GM12878 (cell line): ENCODE results near the gene TRAPPC12.

Experiments used
- CBX3 ChIP-seq: fragments of 200-600 bp; sonication (generic); IDR thresholded peaks from 2 replicates; pipeline ENCODE4 v1.6.1; 2016; ENCODE audit warnings: low read depth, borderline replicate concordance
- CEBPB ChIP-seq, 2 experiments: fragments of 150-350 bp in 1 of 2; IDR thresholded peaks; 2 replicates each; pipeline ENCODE4 v1.6.1; 2012 to 2014; ENCODE audit warnings: low read depth in 2 of 2, low read length in 2 of 2, borderline replicate concordance in 1 of 2, inconsistent platforms in 1 of 2
- DPF2 ChIP-seq: fragments of 450-650 bp; IDR thresholded peaks from 2 replicates; pipeline ENCODE4 v1.6.1; 2017; ENCODE audit warnings: mild to moderate bottlenecking
- KAT2A ChIP-seq: conservative IDR thresholded peaks from 2 replicates; pipeline ENCODE4 v1.6.1; 2011; ENCODE audit warnings: low read depth, low read length; ENCODE audit not compliant: control insufficient read depth
- POLR2A ChIP-seq: IDR thresholded peaks from 2 replicates; pipeline ENCODE4 v1.6.1; 2011; ENCODE audit warnings: low read depth, mild to moderate bottlenecking, low read length
- ZNF274 ChIP-seq: IDR thresholded peaks from one replicate; pipeline ENCODE4 v1.8.0; 2011; ENCODE audit not compliant: insufficient read length, insufficient read depth
- TF ChIP-seq, protein P1 (sequence below): fragments of 150-350 bp; IDR thresholded peaks from 2 replicates; pipeline ENCODE4 v1.6.1; 2014; ENCODE audit warnings: mild to moderate bottlenecking, low read depth, low read length
- TF ChIP-seq, protein P2 (sequence below): IDR thresholded peaks from 2 replicates; pipeline ENCODE4 v1.6.1; 2011; ENCODE audit warnings: mild to moderate bottlenecking, low read depth, low read length, moderate library complexity; ENCODE audit not compliant: insufficient replicate concordance
- TF ChIP-seq, protein P3 (sequence below): IDR thresholded peaks from 2 replicates; pipeline ENCODE4 v1.6.1; 2012; ENCODE audit warnings: mild to moderate bottlenecking, low read depth, low read length

DNA sequence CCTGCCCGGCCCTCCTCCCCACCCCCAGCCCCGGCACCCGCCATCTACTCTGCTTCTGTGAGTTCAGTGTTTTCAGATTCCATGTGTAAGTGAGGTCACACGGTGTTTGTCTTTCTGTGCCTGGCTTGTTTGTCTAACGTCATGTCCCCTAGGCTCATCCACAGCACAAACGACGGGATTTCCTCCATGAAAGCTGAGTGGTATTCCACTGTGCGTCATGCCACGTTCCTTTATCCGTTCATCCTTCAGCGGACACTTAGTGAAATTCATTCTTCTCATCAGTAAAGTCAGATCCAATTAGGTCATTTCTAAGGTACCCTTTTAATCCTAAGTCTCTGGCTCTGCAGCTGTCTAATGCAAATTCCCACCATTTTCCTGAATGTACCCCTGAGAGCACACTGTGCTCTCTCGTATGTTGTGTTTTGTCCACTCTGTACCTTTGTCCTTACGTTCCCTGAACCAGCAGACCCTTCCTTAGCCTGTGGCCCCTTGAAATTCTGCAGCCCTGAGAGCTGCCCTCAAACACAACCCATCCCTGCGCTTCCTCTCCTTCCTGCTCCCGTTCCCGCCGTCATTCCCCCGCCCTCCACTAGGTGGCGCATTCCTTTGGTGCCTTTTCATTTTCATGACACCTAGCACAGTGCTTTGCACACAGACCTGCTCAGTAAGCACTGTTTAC, 44.1 kb downstream of the TRAPPC12 start:
- TF ChIP-seq, protein P1, sequence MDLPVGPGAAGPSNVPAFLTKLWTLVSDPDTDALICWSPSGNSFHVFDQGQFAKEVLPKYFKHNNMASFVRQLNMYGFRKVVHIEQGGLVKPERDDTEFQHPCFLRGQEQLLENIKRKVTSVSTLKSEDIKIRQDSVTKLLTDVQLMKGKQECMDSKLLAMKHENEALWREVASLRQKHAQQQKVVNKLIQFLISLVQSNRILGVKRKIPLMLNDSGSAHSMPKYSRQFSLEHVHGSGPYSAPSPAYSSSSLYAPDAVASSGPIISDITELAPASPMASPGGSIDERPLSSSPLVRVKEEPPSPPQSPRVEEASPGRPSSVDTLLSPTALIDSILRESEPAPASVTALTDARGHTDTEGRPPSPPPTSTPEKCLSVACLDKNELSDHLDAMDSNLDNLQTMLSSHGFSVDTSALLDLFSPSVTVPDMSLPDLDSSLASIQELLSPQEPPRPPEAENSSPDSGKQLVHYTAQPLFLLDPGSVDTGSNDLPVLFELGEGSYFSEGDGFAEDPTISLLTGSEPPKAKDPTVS = no peak
- TF ChIP-seq, protein P2, sequence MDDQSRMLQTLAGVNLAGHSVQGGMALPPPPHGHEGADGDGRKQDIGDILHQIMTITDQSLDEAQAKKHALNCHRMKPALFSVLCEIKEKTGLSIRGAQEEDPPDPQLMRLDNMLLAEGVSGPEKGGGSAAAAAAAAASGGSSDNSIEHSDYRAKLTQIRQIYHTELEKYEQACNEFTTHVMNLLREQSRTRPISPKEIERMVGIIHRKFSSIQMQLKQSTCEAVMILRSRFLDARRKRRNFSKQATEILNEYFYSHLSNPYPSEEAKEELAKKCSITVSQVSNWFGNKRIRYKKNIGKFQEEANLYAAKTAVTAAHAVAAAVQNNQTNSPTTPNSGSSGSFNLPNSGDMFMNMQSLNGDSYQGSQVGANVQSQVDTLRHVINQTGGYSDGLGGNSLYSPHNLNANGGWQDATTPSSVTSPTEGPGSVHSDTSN = no peak
- no peak for TF ChIP-seq POLR2A
- TF ChIP-seq DPF2 = no peak
- no peak for TF ChIP-seq CBX3
- no peak for TF ChIP-seq KAT2A
- TF ChIP-seq, protein P3, sequence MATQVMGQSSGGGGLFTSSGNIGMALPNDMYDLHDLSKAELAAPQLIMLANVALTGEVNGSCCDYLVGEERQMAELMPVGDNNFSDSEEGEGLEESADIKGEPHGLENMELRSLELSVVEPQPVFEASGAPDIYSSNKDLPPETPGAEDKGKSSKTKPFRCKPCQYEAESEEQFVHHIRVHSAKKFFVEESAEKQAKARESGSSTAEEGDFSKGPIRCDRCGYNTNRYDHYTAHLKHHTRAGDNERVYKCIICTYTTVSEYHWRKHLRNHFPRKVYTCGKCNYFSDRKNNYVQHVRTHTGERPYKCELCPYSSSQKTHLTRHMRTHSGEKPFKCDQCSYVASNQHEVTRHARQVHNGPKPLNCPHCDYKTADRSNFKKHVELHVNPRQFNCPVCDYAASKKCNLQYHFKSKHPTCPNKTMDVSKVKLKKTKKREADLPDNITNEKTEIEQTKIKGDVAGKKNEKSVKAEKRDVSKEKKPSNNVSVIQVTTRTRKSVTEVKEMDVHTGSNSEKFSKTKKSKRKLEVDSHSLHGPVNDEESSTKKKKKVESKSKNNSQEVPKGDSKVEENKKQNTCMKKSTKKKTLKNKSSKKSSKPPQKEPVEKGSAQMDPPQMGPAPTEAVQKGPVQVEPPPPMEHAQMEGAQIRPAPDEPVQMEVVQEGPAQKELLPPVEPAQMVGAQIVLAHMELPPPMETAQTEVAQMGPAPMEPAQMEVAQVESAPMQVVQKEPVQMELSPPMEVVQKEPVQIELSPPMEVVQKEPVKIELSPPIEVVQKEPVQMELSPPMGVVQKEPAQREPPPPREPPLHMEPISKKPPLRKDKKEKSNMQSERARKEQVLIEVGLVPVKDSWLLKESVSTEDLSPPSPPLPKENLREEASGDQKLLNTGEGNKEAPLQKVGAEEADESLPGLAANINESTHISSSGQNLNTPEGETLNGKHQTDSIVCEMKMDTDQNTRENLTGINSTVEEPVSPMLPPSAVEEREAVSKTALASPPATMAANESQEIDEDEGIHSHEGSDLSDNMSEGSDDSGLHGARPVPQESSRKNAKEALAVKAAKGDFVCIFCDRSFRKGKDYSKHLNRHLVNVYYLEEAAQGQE = no peak
- TF ChIP-seq ZNF274 = no peak
- TF ChIP-seq CEBPB (IDR thresholded peaks at IDR 0.05; ENCODE audit: borderline replicate concordance in 1 of 2, low read depth in 2 of 2, low read length in 2 of 2) = no peak
